AG10803 (cell line): Measurements from ENCODE around the gene SCAMP4.

ENCODE experiments used
- DNase-seq: peaks from one replicate; pipeline ENCODE4 v3.0.0; 2010; ENCODE audit warnings: low read depth
- H3K4me3 ChIP-seq: 2 replicates; pipeline ENCODE4 v1.5.1; 2011; ENCODE audit warnings: mild to moderate bottlenecking, low read length, control low read depth
- TF ChIP-seq, protein P1 (sequence below): conservative IDR thresholded peaks from 2 replicates; pipeline ENCODE4 v1.5.1; 2011; ENCODE audit warnings: mild to moderate bottlenecking, low read length, control low read depth, inconsistent platforms

Gene SCAMP4

DNA sequence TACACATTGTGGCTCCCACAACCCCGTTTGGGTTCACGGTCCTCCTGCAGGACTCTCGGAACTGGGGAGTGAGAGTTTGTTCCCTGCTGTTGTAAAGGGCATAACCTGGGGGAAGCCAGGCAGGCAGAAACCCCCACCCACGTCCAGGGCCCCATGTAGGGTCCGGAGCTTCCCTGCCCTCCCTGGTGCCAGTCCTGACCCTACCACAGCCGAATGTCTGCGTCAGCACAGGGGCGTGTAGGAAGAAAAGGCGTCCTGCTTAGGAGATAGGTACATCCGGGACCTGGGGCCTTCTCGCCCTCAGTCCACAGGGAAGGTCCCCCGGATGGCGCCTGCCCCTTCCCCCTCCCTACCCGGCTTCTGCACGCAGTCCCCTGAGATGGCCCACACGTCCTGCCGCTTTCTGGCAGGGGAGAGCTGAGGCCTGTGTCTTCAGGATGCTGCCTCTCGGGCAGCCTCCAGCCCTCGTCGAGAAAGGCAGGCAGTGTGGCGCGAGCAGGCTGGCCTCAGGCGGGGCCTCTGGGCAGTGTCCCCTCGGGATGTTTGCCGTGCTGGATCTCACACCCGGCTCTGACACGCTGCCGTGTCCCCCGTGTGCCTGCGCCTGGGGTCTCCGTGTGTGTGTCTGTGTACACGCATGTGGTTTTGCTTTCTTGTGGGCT is 54.9 kb downstream of the SCAMP4 start:
- no peak for DNase-seq
- H3K4me3 ChIP-seq: no peak overlapping the region
- TF ChIP-seq, protein P1, sequence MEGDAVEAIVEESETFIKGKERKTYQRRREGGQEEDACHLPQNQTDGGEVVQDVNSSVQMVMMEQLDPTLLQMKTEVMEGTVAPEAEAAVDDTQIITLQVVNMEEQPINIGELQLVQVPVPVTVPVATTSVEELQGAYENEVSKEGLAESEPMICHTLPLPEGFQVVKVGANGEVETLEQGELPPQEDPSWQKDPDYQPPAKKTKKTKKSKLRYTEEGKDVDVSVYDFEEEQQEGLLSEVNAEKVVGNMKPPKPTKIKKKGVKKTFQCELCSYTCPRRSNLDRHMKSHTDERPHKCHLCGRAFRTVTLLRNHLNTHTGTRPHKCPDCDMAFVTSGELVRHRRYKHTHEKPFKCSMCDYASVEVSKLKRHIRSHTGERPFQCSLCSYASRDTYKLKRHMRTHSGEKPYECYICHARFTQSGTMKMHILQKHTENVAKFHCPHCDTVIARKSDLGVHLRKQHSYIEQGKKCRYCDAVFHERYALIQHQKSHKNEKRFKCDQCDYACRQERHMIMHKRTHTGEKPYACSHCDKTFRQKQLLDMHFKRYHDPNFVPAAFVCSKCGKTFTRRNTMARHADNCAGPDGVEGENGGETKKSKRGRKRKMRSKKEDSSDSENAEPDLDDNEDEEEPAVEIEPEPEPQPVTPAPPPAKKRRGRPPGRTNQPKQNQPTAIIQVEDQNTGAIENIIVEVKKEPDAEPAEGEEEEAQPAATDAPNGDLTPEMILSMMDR: no peak

DNA sequence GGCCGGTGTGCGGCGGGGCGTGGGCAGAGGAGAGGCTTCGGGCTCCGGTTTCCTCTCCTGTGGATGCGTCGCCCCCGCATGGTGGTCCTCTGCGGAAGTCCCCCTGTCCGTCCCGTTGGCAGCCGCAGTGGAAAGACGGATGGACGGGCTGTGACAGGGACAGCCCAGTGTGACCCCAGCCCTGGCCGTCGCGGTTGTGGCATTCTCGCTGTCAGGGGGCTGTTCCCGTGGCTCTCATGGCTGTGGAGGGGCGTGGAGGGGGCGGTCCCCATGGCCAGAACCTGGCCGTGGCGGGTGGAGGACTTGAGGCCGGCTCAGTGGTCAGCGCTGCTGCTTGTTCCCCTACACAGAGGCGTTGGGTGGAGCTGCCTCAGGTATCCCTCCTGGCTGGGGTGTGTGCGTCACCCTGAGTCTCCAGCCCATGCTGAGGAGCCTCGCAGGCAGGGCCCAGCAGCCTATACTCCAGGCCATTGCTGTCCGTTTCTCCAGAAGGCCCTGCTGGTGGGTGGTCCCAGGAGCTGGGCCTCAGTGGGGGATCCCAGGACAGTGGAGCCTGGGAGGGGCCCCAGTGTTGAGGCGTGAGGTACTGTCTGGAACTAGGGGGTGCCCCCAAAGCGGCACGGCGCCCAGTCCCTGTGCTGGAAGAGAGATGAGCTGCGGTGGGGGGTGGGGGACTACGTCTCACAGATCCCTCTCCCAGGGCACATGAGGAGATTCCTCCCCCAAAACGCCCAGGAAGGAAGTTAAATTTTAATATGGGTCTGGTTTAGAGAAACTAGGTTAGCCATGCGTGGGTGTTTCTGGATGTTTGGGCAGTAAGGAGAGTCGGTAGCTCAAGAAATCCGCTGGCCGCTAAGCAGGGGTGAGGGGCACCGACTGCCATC is 56.0 kb downstream of the SCAMP4 start:
- DNase-seq: no peak
- H3K4me3 ChIP-seq: no peak overlapping the region
- TF ChIP-seq, protein P1: no peak

DNA sequence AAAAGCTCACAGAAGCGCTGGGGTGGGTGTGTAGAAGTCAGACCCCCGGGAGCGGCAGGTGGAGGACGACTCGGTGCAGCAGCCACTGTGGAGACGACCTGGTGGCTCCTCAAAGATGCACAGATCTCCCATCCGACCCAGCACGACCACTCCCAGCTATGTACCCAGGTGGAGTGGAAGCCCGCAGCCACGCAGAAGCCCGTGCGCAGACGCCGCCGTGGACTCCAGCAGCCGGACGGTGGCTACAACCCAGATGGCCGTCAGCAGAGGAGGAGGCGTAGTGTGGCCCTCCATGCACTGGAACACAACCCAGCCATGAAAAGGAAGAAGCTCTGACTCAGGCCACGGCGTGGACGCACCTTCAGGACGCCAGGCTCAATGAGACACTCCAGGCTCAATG is 57.5 kb downstream of the SCAMP4 start:
- no peak overlapping the region for H3K4me3 ChIP-seq
- TF ChIP-seq, protein P1: no peak
- no peak for DNase-seq

DNA sequence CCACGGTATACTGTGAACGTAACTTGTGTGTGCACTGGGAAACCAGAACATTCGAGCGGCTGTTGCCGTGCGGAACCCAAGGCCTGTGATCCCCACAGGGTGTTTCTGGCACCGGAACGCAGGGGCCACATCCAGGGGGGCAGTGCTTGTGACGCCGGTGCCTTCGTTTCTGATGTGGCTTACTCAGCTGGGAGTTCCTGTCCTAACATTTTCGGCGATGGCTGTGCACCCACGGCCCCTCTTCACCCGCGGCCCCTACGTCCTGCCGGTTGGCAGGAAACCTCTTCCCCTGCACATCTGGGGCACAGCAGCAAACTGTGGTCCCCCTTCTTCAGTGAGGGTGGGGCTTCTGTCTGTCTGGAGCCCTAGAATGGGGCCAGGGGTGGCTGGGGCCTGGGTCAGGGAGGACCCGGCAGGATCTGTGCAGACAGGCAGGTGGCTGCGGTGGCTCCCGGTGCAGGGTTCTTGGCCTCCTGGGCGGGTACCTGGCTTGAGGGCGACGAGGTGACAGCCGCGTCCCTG is 61.9 kb downstream of the SCAMP4 start:
- H3K4me3 ChIP-seq: no peak overlapping the region
- TF ChIP-seq, protein P1: no peak
- no peak for DNase-seq

DNA sequence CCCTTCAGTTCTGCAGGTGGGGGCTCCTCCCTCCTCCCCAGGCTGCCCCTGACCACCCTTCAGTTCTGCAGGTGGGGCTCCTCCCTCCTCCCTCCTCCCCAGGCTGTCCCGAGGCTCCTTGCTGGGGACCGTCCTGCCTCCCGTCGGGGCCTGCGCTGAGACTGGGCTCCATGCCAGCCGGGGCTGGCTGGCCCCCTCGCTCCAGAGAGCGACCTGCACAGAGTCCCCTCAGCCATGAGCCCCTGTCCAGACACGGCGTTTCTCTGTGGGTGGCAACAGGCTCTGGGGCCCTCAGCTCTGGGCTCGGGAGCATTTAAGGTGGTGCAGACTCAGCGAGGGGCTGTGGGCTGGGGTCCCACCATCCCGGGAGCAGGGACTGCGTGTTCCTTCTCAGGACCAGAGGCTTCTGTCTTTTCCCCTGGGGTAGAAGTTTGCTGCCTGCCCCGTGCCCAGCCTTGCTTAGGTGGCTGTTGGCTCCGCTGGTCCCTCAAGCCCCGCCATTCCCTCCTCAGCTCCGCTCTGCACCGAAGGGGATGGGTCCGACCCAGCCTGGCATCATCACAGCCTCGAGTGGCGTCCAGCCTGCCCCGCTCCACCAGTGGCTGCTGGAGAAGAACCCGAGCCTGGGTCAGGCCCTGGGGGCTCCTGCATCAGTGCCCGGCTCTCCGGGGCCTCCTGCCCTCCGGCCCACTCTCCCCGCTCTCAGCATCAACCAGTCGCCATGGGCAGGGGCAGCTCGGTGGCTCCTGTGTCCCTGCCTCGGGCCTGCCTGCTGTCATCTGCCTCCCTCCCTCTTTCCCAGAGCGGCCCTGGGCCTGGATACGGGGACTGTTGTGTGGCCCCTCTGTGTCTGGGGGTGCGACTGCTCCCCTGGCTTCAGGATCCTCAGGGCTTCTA is 63.3 kb downstream of the SCAMP4 start:
- H3K4me3 ChIP-seq: no peak overlapping the region
- no peak for DNase-seq
- TF ChIP-seq, protein P1: no peak

DNA sequence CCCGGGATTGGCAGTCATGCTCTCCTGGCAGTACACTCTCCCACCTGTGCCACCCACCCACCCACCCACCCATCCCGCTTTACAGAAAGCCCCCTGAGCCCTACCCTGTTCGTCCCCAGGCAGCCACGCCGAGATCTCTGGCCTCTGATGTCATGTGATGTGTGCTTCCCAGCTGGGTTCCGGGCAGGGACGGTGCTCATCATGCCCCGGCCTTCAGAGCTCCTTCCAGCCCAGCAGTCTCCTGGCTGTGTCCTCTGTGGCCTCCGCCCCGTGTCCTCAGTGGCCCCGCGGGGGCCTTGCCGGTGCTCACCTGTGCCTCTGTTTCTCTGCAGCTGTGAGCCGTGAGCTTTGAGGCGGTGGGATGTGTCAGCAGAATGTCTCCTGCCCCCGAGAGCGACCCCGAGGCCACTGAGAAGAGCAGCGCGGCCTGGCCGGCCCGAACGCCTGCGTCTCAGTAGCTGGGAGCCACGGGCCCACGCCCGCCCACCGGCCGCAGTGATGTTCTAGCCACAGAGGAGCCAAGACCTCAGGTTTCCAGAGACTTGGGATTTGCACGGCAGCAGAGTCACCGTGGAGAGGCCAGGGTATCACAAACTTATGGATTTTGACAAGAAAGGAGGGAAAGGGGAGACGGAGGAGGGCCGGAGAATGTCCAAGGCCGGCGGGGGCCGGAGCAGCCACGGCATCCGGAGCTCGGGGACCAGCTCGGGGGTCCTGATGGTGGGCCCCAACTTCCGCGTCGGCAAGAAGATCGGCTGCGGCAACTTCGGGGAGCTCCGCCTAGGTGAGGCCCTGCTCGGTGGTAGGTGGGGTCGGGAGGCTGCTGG is 64.2 kb downstream of the SCAMP4 start:
- no peak for DNase-seq
- TF ChIP-seq, protein P1: no peak
- H3K4me3 ChIP-seq: no peak overlapping the region
